Upper lobe of left lung (tissue), 4 donors: Measurements from ENCODE around the gene TOP3B.

Source experiments
- CTCF ChIP-seq, 6 experiments: fragments of 450-650 bp in 4 of 6; fragments of 200-600 bp in 2 of 6; sonication (generic) in 2 of 6; IDR thresholded peaks; one replicate each; pipeline ENCODE4 v1.5.1; 2016 to 2019; ENCODE audit warnings: antibody characterized with exemption in 6 of 6
- EP300 ChIP-seq, 4 donors: sonication (generic); formaldehyde crosslinking; IDR thresholded peaks; one replicate each; pipeline ENCODE4 v1.5.1; 2017; ENCODE audit warnings: antibody characterized with exemption in 4 of 4, control low read depth in 2 of 4
- POLR2A ChIP-seq, 4 donors: fragments of 450-650 bp; IDR thresholded peaks; one replicate each; pipeline ENCODE4 v1.5.1; 2016 to 2017; ENCODE audit warnings: antibody characterized with exemption in 4 of 4, mild to moderate bottlenecking in 2 of 4
- POLR2AphosphoS5 ChIP-seq, 2 donors: sonication (generic); formaldehyde crosslinking; IDR thresholded peaks; one replicate each; pipeline ENCODE4 v1.5.1; 2017; ENCODE audit warnings: antibody characterized with exemption in 2 of 2

GRCh38 chr22:21989049-21989448, 6.5 kb upstream of the TOP3B start:
- TF ChIP-seq CTCF (IDR thresholded peaks at IDR 0.05), result no peak
- TF ChIP-seq POLR2A (IDR thresholded peaks at IDR 0.05), result no peak
- no peak for TF ChIP-seq EP300 (IDR thresholded peaks at IDR 0.05)
- no peak for TF ChIP-seq POLR2AphosphoS5 (IDR thresholded peaks at IDR 0.05)
